Tibial nerve (tissue), 4 donors: Measurements from ENCODE around the gene HERC6.

Experiments used
- EP300 ChIP-seq, 2 donors: sonication (generic); formaldehyde crosslinking; IDR thresholded peaks; one replicate each; pipeline ENCODE4 v1.6.1; 2017; ENCODE audit warnings: antibody characterized with exemption in 2 of 2, mild to moderate bottlenecking in 1 of 2
- POLR2A ChIP-seq, 2 donors: fragments of 450-650 bp; IDR thresholded peaks; one replicate each; pipeline ENCODE4 v1.6.1; 2017; ENCODE audit warnings: antibody characterized with exemption in 2 of 2, mild to moderate bottlenecking in 2 of 2, moderate library complexity in 2 of 2
- TF ChIP-seq, protein P1 (sequence below), 5 experiments: fragments of 200-600 bp in 3 of 5; fragments of 450-650 bp in 2 of 5; sonication (generic) in 3 of 5; IDR thresholded peaks; one replicate each; pipeline ENCODE4 v1.5.1; 2016 to 2019; ENCODE audit warnings: antibody characterized with exemption in 5 of 5, mild to moderate bottlenecking in 3 of 5, moderate library complexity in 2 of 5

DNA sequence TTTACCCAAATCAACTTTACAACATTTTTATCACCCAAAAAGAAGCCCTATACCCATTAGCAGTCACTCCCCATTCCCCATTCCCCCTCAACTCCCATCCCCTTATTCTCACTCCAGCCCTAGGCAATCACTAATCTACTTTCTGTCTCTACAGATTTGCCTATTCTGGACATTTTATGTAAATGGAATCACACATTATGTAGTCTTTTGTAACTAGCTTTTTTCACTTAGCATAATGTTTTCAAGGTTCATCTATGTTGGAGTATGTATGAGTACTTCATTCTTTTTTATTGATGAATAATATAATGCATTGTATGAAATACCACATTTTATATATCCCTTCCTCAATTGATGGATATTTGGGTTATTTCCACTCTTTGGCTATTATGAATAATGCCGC, 42.2 kb downstream of the HERC6 start:
- TF ChIP-seq, protein P1, sequence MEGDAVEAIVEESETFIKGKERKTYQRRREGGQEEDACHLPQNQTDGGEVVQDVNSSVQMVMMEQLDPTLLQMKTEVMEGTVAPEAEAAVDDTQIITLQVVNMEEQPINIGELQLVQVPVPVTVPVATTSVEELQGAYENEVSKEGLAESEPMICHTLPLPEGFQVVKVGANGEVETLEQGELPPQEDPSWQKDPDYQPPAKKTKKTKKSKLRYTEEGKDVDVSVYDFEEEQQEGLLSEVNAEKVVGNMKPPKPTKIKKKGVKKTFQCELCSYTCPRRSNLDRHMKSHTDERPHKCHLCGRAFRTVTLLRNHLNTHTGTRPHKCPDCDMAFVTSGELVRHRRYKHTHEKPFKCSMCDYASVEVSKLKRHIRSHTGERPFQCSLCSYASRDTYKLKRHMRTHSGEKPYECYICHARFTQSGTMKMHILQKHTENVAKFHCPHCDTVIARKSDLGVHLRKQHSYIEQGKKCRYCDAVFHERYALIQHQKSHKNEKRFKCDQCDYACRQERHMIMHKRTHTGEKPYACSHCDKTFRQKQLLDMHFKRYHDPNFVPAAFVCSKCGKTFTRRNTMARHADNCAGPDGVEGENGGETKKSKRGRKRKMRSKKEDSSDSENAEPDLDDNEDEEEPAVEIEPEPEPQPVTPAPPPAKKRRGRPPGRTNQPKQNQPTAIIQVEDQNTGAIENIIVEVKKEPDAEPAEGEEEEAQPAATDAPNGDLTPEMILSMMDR (IDR thresholded peaks at IDR 0.05) = no peak
- no peak for TF ChIP-seq POLR2A (IDR thresholded peaks at IDR 0.05)
- TF ChIP-seq EP300 (IDR thresholded peaks at IDR 0.05) = no peak
